SK-N-SH treated with all-trans-retinoic acid at 6 μM for 48 hours (cell line): ENCODE results near the gene UBE3C.

Source experiments
- ATAC-seq: fragments of 200-7000 bp; cut with Tn5 transposase; 3 replicates; pipeline ENCODE4 v1.9.1; 2020; ENCODE audit warnings: mild to moderate bottlenecking, moderate library complexity
- ARNTL ChIP-seq: fragments of 450-650 bp; formaldehyde crosslinking; IDR thresholded peaks from 2 replicates; pipeline ENCODE4 v1.5.0; 2020; ENCODE audit warnings: low read depth, mild to moderate bottlenecking, moderate library complexity, borderline replicate concordance
- BACH2 ChIP-seq: fragments of 250-450 bp; sonication (Bioruptor Pico); IDR thresholded peaks from 2 replicates; pipeline ENCODE4 v1.9.0; 2021; ENCODE audit warnings: mild to moderate bottlenecking, borderline replicate concordance
- CREB5 ChIP-seq: fragments of 250-450 bp; sonication (Bioruptor Pico); IDR thresholded peaks from 2 replicates; pipeline ENCODE4 v1.5.1; 2020; ENCODE audit warnings: low read depth, mild to moderate bottlenecking, moderate library complexity
- CSDC2 ChIP-seq: fragments of 250-450 bp; sonication (Bioruptor Pico); IDR thresholded peaks from 2 replicates; pipeline ENCODE4 v1.5.0; 2020; ENCODE audit warnings: mild to moderate bottlenecking, moderate library complexity
- ESRRG ChIP-seq: fragments of 250-450 bp; sonication (Bioruptor Pico); IDR thresholded peaks from 2 replicates; pipeline ENCODE4 v1.6.1; 2021; ENCODE audit warnings: mild to moderate bottlenecking
- ISL1 ChIP-seq: fragments of 250-450 bp; sonication (Bioruptor Pico); IDR thresholded peaks from 2 replicates; pipeline ENCODE4 v2.1.2; 2022; ENCODE audit warnings: mild to moderate bottlenecking, moderate library complexity
- OSR1 ChIP-seq: fragments of 250-450 bp; sonication (Bioruptor Pico); IDR thresholded peaks from 2 replicates; pipeline ENCODE4 v1.8.0; 2022; ENCODE audit warnings: moderate library complexity, mild to moderate bottlenecking, inconsistent platforms
- PATZ1 ChIP-seq: fragments of 250-450 bp; sonication (Bioruptor Pico); IDR thresholded peaks from 2 replicates; pipeline ENCODE4 v1.8.0; 2020; ENCODE audit warnings: mild to moderate bottlenecking, moderate library complexity, borderline replicate concordance
- POU6F1 ChIP-seq: fragments of 250-450 bp; sonication (Bioruptor Pico); IDR thresholded peaks from 2 replicates; pipeline ENCODE4 v1.8.0; 2021; ENCODE audit warnings: low read depth, mild to moderate bottlenecking, moderate library complexity, borderline replicate concordance
- PPARA ChIP-seq: fragments of 250-450 bp; sonication (Bioruptor Pico); IDR thresholded peaks from 2 replicates; pipeline ENCODE4 v1.5.0; 2020; ENCODE audit warnings: mild to moderate bottlenecking, borderline replicate concordance
- RARB ChIP-seq: fragments of 250-450 bp; sonication (Bioruptor Pico); IDR thresholded peaks from 2 replicates; pipeline ENCODE4 v1.8.0; 2021; ENCODE audit warnings: mild to moderate bottlenecking, moderate library complexity
- SNAI2 ChIP-seq: fragments of 250-450 bp; sonication (Bioruptor Pico); IDR thresholded peaks from 2 replicates; pipeline ENCODE4 v1.5.0; 2020; ENCODE audit warnings: mild to moderate bottlenecking, moderate library complexity
- TCF4 ChIP-seq: fragments of 250-450 bp; sonication (Bioruptor Pico); IDR thresholded peaks from 2 replicates; pipeline ENCODE4 v1.8.0; 2021; ENCODE audit warnings: mild to moderate bottlenecking, moderate library complexity, borderline replicate concordance
- TOX ChIP-seq: fragments of 250-450 bp; sonication (Bioruptor Pico); IDR thresholded peaks from 2 replicates; pipeline ENCODE4 v1.8.0; 2021; ENCODE audit warnings: mild to moderate bottlenecking, moderate library complexity, borderline replicate concordance
- TSHZ2 ChIP-seq: fragments of 250-450 bp; sonication (Bioruptor Pico); IDR thresholded peaks from 2 replicates; pipeline ENCODE4 v1.5.0; 2020; ENCODE audit warnings: mild to moderate bottlenecking, moderate library complexity
- ZC3H10 ChIP-seq: fragments of 250-450 bp; sonication (Bioruptor Pico); IDR thresholded peaks from 2 replicates; pipeline ENCODE4 v1.5.1; 2021; ENCODE audit warnings: mild to moderate bottlenecking, moderate library complexity
- ZFP3 ChIP-seq: fragments of 250-450 bp; sonication (Bioruptor Pico); IDR thresholded peaks from 2 replicates; pipeline ENCODE4 v1.5.0; 2020; ENCODE audit warnings: mild to moderate bottlenecking, moderate library complexity
- ZFP30 ChIP-seq: fragments of 450-650 bp; formaldehyde crosslinking; IDR thresholded peaks from 2 replicates; pipeline ENCODE4 v1.5.0; 2022; ENCODE audit warnings: mild to moderate bottlenecking, moderate library complexity
- ZNF565 ChIP-seq: fragments of 450-650 bp; formaldehyde crosslinking; conservative IDR thresholded peaks from 2 replicates; pipeline ENCODE4 v1.5.0; 2020; ENCODE audit warnings: low read depth, mild to moderate bottlenecking, moderate library complexity
- ZNF70 ChIP-seq: fragments of 450-650 bp; formaldehyde crosslinking; IDR thresholded peaks from 2 replicates; pipeline ENCODE4 v1.5.0; 2020; ENCODE audit warnings: mild to moderate bottlenecking, moderate library complexity
- ZNF8 ChIP-seq: fragments of 450-650 bp; formaldehyde crosslinking; IDR thresholded peaks from 2 replicates; pipeline ENCODE4 v1.5.0; 2020; ENCODE audit warnings: mild to moderate bottlenecking, moderate library complexity

UBE3C gene

GRCh38 chr7:157205438-157205837, 66.7 kb downstream of the UBE3C start:
- ATAC-seq = no peak
- no peak for TF ChIP-seq ARNTL (CRISPR knock-in tag)

GRCh38 chr7:157208571-157209413, 70.1 kb downstream of the UBE3C start:
- ATAC-seq = no peak
- TF ChIP-seq TSHZ2 (CRISPR knock-in tag) = no peak
- TF ChIP-seq ZNF70 (CRISPR knock-in tag) = no peak
- no peak for TF ChIP-seq ISL1 (CRISPR knock-in tag)
- no peak for TF ChIP-seq TCF4 (CRISPR knock-in tag)
- TF ChIP-seq ARNTL (CRISPR knock-in tag) = no peak
- no peak for TF ChIP-seq ZNF565
- TF ChIP-seq CREB5 (CRISPR knock-in tag) = no peak
- no peak for TF ChIP-seq OSR1 (CRISPR knock-in tag)
- no peak for TF ChIP-seq SNAI2 (CRISPR knock-in tag)
- TF ChIP-seq ZFP30 (CRISPR knock-in tag) = no peak

- no peak for TF ChIP-seq PATZ1
- TF ChIP-seq ISL1 (CRISPR knock-in tag) = no peak
- TF ChIP-seq POU6F1 = no peak
- TF ChIP-seq SNAI2 (CRISPR knock-in tag) = no peak
- TF ChIP-seq ESRRG (CRISPR knock-in tag) = no peak
- TF ChIP-seq ARNTL (CRISPR knock-in tag) = no peak
- TF ChIP-seq OSR1 (CRISPR knock-in tag) = no peak
- TF ChIP-seq TSHZ2 (CRISPR knock-in tag) = no peak
- no peak for TF ChIP-seq ZC3H10 (CRISPR knock-in tag)
- no peak for TF ChIP-seq PPARA (CRISPR knock-in tag)
- TF ChIP-seq ZNF8 = no peak
- no peak for TF ChIP-seq ZNF70 (CRISPR knock-in tag)
- TF ChIP-seq RARB (CRISPR knock-in tag) = no peak
- TF ChIP-seq BACH2 (CRISPR knock-in tag) = no peak
- TF ChIP-seq ZFP3 (CRISPR knock-in tag) = no peak
- TF ChIP-seq ZNF565 = no peak
- no peak for TF ChIP-seq ZFP30 (CRISPR knock-in tag)
- TF ChIP-seq TCF4 (CRISPR knock-in tag) = no peak
- no peak for TF ChIP-seq TOX
- no peak for TF ChIP-seq CSDC2 (CRISPR knock-in tag)
Measured at GRCh38 chr7:157210682-157211081, 72.0 kb downstream of the UBE3C start.

More at GRCh38 chr7:157210682-157211081, 72.0 kb downstream of the UBE3C start:
- no peak for ATAC-seq
